ENCODE data around the gene ALDH1L2. TPM values are rescaled to one million over a fixed set of nuclear protein-coding genes. Genes with fewer than 3 reads are reported as not detected.
A peak's percentile ranks its signal among the peaks of the same experiment; 100 is the strongest.

The ALDH1L2 gene
- total RNA-seq, 1 donor from 2014 or later: 0.20 TPM

GRCh38 chr12:105083551-105084105 lies 630 bp downstream of the ALDH1L2 start:
- DNase-seq (ENCODE audit: low read depth in 2 of 2): peak; percentile 8 to 59

- no peak for DNase-seq (ENCODE audit: low read depth in 2 of 2)
Observed at GRCh38 chr12:105083031-105083430, 1.2 kb downstream of the ALDH1L2 start.

GRCh38 chr12:105078712-105079570 lies 5.3 kb downstream of the ALDH1L2 start:
- DNase-seq (ENCODE audit: low read depth in 2 of 2): no peak

DNA sequence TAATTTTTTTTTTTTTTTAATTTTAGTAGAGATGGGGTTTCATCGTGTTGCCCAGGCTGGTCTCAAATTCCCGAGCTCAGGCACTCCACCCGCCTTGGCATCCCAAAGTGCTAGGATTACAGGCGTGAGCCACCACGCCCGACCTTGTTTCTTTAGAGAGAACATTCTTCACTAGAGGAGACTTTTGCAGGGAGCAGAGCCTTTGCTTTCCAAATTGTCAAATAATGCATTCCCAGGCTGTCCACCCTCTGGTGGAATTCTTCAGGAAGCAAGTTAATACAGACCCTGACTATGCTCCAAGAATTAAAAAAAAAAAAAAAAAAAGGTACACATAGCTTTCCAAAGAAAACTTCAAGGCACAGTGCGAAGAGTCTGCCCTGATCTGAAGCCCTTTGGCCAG lies 6.8 kb downstream of the ALDH1L2 start:
- DNase-seq (ENCODE audit: low read depth in 2 of 2): no peak

DNA sequence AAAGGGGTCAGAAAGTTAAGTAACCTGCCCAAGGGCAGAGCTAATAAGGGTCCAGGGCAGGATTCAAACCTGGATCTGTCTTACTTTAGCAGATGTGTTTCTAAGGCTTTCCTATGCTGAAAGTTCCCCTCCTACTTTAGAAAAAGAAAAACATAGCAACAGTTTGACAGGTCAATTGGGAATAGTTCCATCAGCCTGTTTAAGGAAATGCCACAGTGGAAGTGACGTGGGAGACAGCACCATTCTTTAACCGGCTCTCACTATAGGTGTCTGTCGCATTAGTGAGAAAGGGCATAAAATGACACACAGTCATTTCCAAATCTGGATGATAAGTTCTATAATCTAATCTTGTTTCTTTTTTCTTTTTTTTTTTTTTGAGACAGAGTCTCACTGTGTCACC lies 7.3 kb downstream of the ALDH1L2 start:
- peak in 1 of 2 donors; percentile 3 for DNase-seq (ENCODE audit: low read depth in 2 of 2)

DNA sequence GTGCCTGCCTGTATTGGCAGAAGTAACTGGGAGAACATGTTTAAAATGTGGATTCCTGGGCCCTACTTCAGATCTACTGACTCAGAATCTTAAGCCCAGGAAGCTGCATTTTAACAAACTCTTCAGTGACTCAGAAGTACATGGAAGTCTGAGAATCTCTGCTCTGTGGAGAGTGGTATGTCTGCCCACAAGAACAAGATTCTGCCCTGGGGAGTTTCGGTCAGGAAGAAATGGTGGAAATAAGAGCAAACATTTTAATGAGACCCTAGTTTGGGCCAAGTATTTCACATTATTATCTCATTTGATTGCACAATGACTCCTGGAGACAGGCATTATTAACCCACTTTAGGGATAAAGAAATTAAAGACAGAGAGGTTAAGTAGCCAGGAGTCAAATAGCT lies 8.2 kb downstream of the ALDH1L2 start:
- no peak for DNase-seq (ENCODE audit: low read depth in 2 of 2)

GRCh38 chr12:105072888-105073488 lies 11.3 kb downstream of the ALDH1L2 start:
- no peak for DNase-seq (ENCODE audit: low read depth in 2 of 2)

DNA sequence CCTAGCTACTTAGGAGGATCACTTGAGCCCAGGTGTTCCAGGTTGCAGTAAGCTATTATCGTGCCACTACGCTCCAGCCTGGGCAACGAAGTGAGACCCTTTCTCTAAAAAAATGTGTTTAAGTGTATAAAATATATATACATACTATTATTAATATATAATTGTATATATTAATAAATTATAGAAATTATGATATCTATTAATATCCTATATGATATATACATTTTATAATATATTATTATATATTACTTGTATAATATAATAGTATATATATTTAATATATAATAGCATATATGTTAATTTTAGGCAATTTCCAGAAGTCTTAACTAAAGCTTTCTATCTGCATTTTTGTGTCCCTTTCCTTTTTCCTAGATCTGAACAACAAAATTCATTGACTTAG lies 12.3 kb downstream of the ALDH1L2 start:
- DNase-seq (ENCODE audit: low read depth in 2 of 2): no peak

GRCh38 chr12:105069936-105070702 lies 14.1 kb downstream of the ALDH1L2 start:
- no peak for DNase-seq (ENCODE audit: low read depth in 2 of 2)

- DNase-seq (ENCODE audit: low read depth in 2 of 2): no peak
Observed at GRCh38 chr12:105067511-105068031, 16.7 kb downstream of the ALDH1L2 start.

GRCh38 chr12:105064564-105065178 lies 19.6 kb downstream of the ALDH1L2 start:
- DNase-seq (ENCODE audit: low read depth in 2 of 2): no peak

- DNase-seq (ENCODE audit: low read depth in 2 of 2): no peak
Observed at GRCh38 chr12:105060715-105061378, 23.4 kb downstream of the ALDH1L2 start.

DNA sequence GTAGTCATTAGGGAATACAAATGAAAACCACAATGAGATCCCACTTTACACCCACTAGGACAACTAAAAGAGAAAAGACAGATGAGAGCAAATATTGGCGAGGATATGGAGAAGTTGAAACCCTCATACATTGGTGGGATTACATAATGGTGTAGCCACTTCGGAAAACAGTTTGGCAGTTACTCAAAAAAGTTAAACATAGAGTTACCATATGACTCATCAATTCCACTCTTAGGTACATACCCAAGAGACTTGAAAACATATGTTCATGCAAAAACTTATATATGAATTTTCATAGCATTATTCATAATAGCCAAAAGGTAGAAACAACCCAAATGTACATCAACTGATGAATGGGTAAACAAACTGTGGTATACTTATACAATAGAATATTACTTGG lies 27.1 kb downstream of the ALDH1L2 start:
- DNase-seq (ENCODE audit: low read depth in 2 of 2): no peak

- DNase-seq (ENCODE audit: low read depth in 2 of 2): peak; percentile 81 to 85
Observed at GRCh38 chr12:105053116-105053572, 31.1 kb downstream of the ALDH1L2 start.

- no peak for DNase-seq (ENCODE audit: low read depth in 2 of 2)
Observed at GRCh38 chr12:105051981-105052380, 32.3 kb downstream of the ALDH1L2 start.

DNA sequence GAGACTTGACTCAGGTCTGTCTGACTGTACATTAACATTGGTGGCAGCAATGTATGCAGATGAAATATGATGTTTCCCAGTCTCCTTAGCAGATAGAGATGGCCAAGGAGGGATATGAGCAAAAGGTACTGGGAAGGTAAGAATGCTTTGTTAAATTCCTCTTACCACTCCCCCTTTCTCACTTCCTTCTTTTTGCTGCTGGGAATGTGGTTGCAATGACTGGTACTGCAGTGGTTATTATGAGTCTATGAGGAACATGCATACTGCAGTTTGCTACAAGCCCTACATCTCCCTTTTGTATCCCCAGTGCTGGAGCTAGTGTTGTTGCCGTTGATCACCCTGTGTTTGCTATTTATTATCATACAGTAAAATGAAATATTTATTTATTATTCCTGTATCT lies 35.9 kb downstream of the ALDH1L2 start:
- DNase-seq (ENCODE audit: low read depth in 2 of 2): no peak

DNA sequence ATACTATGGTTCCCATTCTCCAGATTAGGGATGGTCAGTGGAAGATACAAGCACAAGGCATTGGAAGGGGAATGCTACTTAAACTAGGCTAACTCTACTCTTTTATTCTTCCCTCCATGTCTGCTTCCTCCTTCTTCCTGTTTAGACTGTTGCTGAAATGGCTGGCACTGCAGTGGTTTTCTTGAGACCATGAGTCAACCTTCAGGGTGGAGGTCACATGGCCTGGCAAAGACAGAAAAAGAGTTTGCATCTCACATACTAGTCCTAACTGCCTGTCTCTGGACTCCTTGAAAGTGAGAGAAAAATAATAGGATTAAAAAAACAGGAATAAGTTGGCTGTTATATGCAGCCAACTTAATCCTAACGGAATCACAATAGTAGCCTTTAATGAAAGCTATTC lies 37.0 kb downstream of the ALDH1L2 start:
- DNase-seq (ENCODE audit: low read depth in 2 of 2): no peak

DNA sequence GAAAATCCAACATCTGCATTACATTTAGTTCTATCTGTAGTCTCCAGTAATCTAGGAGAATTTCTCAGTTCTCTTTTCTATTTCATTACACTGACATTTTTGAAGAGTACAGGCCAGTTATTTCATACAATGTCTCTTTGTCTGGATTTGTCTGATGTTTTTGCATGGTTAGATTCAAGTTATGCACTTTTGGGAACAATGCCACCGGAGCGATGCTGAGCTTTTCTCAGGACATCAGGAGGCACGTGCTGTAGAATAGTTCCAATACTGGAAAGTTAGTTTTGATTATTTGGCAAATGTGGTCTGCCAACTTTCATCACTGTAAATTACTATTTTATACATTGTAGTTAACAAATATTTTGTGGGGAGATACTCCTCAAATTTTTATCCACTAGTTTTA lies 43.1 kb downstream of the ALDH1L2 start:
- DNase-seq (ENCODE audit: low read depth in 2 of 2): no peak

DNA sequence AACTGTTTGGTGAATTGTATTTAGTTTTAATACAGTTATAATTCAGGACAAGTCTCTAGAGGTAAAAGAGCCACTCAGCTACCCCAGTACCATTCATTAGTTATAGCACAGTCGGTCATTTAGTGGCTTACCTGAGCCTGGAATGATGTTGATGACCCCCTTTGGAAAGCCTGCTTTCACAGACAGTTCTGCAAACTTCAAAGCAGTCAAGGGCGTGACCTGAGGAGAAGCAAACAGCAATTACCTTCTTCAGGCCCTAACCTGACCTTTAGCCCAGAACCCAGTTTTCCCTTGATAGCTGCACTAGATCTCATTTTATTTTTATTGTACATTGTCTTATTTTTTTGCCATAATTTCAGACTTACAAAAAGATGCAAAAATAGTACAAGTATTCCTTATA lies 43.8 kb downstream of the ALDH1L2 start:
- no peak for DNase-seq (ENCODE audit: low read depth in 2 of 2)

GRCh38 chr12:105036937-105037649 lies 47.2 kb downstream of the ALDH1L2 start:
- DNase-seq (ENCODE audit: low read depth in 2 of 2): peak in 1 of 2 donors; percentile 11
